Natural killer cell (primary cell): ENCODE results near the gene TMEM119. TPM values are rescaled to one million over a fixed set of nuclear protein-coding genes. Genes with fewer than 3 reads are reported as not detected.

Experiments used
- ATAC-seq, 3 donors: fragments of 150-1000 bp in 2 of 3; fragments of 200-7000 bp in 1 of 3; cut with Tn5 transposase; 1 replicate in 1 of 3; 2 replicates in 2 of 3; pipeline ENCODE4 v1.10.0; 2021; ENCODE audit warnings: mild to moderate bottlenecking in 2 of 3, moderate library complexity in 2 of 3
- DNase-seq, 2 donors: peaks; one replicate each; pipeline versions ENCODE4 v3.0.0 to v3.0.0-alpha.2; 2013 to 2021; ENCODE audit warnings: mixed read lengths in 1 of 2
- H3K27ac ChIP-seq: one replicate; pipeline ENCODE4 v1.5.1; 2013; ENCODE audit warnings: mild to moderate bottlenecking, low read length
- H3K27me3 ChIP-seq: one replicate; pipeline ENCODE4 v1.6.1; 2013; ENCODE audit warnings: low read length; ENCODE audit not compliant: control insufficient read depth, insufficient read depth
- H3K36me3 ChIP-seq: one replicate; pipeline ENCODE4 v1.6.1; 2013; ENCODE audit warnings: low read length; ENCODE audit not compliant: control insufficient read depth, insufficient read depth
- H3K4me1 ChIP-seq: one replicate; pipeline ENCODE4 v1.6.1; 2013; ENCODE audit warnings: low read length; ENCODE audit not compliant: control insufficient read depth, insufficient read depth
- H3K4me3 ChIP-seq: one replicate; pipeline ENCODE4 v1.5.1; 2013; ENCODE audit warnings: low read length
- H3K9me3 ChIP-seq: one replicate; pipeline ENCODE4 v1.6.1; 2013; ENCODE audit warnings: low read length; ENCODE audit not compliant: control insufficient read depth, insufficient read depth
- H3K27ac Mint-ChIP-seq, 2 donors: one replicate each; pipeline ENCODE4 v1.8.0; 2022; ENCODE audit warnings: mild to moderate bottlenecking in 2 of 2, mixed read lengths in 2 of 2, moderate library complexity in 1 of 2
- H3K27me3 Mint-ChIP-seq, 2 donors: one replicate each; pipeline ENCODE4 v1.8.0; 2022; ENCODE audit warnings: low read depth in 2 of 2, mixed read lengths in 2 of 2
- H3K36me3 Mint-ChIP-seq: one replicate; pipeline ENCODE4 v1.8.0; 2022; ENCODE audit warnings: mixed read lengths
- H3K4me1 Mint-ChIP-seq, 2 donors: one replicate each; pipeline ENCODE4 v1.8.0; 2022; ENCODE audit warnings: mixed read lengths in 2 of 2
- H3K4me3 Mint-ChIP-seq: one replicate; pipeline ENCODE4 v1.8.0; 2022; ENCODE audit warnings: mild to moderate bottlenecking, moderate library complexity, mixed read lengths
- H3K9me3 Mint-ChIP-seq, 2 donors: one replicate each; pipeline ENCODE4 v1.8.0; 2022; ENCODE audit warnings: mixed read lengths in 2 of 2
- WGBS: methylation state at CpG from one replicate; pipeline ENCODE4 v1.1.7; 2013; ENCODE audit warnings: missing lambda C conversion rate; ENCODE audit not compliant: insufficient coverage; 5-methylcytosine and 5-hydroxymethylcytosine counted together
- intact Hi-C: fragments of 100-400 bp; cut with micrococcal nuclease; formaldehyde crosslinking; loops from one replicate; pipeline ENCODE4 v1.14.2; 2022
- total RNA-seq, 4 donors: library from RNA; stranded (reverse); fragments of 120-200 nt in 1 of 4; gene quantifications; one replicate each; pipeline versions ENCODE4 v1.2.3 to v1.2.4, GENCODE V29; 2013 to 2022
- TF ChIP-seq, protein P1 (sequence below): fragments of 200-600 bp; IDR thresholded peaks from one replicate; pipeline ENCODE4 v1.8.0; 2022; ENCODE audit warnings: antibody characterized with exemption

TMEM119 gene
- total RNA-seq, 3 donors from 2014 or later (not counting 1 experiment from before 2014, with no cell fraction given): 0.70 to 3.4 (median 0.71) TPM

DNA sequence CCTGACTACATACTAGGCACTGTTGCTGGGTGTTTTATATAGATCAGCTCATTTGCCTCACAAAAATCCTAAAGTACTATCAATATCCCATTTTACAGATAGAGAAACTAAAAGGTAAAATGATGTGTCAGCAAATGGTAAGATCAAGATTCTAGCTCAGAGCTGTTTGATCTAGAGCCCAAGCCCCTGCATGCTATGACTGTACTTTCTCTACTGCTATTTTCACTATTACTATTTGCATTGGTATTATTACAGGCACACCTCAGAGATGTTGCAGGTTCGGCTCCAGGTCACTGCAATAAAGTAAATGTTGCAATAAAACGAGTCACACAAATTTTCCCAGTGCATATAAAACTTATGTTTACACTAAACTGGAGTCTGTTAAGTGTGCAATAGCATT is 24.6 kb downstream of the TMEM119 start:
- Mint-ChIP-seq H3K27ac (no peak overlapping the region), H3K27me3 (peaks cover 0 to 15% of the 10 kb centered on the region in 2 donors), H3K4me3 (no peak overlapping the region), H3K4me1 (peaks cover 0 to 3% of the 10 kb centered on the region in 2 donors), H3K9me3 (peaks cover 0 to 2% of the 10 kb centered on the region in 2 donors), H3K36me3 (peaks cover 11% of the 10 kb centered on the region)
- DNase-seq (no peak), ATAC-seq (no peak)
- Histone ChIP-seq H3K27me3 (no peaks in the 10 kb centered on the region), H3K36me3 (peaks cover 12% of the 10 kb centered on the region), H3K27ac (no peak overlapping the region), H3K4me1 (peaks cover 4% of the 10 kb centered on the region), H3K9me3 (no peaks in the 10 kb centered on the region), H3K4me3 (no peak overlapping the region)
- WGBS: no CpG with 5 or more reads among the region's 2 CpGs
- TF ChIP-seq, protein P1, sequence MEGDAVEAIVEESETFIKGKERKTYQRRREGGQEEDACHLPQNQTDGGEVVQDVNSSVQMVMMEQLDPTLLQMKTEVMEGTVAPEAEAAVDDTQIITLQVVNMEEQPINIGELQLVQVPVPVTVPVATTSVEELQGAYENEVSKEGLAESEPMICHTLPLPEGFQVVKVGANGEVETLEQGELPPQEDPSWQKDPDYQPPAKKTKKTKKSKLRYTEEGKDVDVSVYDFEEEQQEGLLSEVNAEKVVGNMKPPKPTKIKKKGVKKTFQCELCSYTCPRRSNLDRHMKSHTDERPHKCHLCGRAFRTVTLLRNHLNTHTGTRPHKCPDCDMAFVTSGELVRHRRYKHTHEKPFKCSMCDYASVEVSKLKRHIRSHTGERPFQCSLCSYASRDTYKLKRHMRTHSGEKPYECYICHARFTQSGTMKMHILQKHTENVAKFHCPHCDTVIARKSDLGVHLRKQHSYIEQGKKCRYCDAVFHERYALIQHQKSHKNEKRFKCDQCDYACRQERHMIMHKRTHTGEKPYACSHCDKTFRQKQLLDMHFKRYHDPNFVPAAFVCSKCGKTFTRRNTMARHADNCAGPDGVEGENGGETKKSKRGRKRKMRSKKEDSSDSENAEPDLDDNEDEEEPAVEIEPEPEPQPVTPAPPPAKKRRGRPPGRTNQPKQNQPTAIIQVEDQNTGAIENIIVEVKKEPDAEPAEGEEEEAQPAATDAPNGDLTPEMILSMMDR: no peak
- intact Hi-C loops: no loop called here

DNA sequence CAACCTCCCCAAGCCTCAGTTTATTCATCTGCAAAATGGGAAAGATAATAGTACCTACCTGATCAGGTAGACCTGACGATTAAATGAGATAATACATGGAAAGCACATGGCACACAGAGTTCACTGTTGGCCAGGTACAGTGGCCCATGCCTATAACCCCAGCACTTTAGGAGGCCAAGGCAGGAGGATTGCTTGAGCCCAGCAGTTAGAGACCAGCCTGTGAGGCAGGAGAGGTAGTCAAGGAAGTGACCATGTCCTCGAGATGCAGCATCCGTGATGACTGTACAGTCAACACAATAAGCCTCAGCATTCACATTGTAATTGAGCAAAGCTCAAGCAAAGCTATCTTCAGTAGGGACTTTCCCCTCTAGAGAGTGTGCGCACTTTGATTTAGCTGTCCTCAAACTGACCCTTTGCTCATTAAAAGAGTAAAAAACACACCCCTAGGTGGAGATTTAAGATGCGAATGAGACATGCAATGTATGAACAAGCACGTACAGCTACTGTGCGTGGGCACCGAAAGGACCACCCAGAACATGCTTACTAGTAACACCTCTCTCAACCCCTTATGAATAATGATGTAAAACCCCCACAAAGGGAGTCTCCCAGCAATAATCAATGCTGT is 25.6 kb downstream of the TMEM119 start:
- Histone ChIP-seq H3K36me3 (peaks cover 22% of the 10 kb centered on the region), H3K4me1 (peaks cover 4% of the 10 kb centered on the region), H3K4me3 (no peak overlapping the region), H3K27me3 (no peaks in the 10 kb centered on the region), H3K27ac (no peak overlapping the region), H3K9me3 (no peaks in the 10 kb centered on the region)
- Mint-ChIP-seq H3K9me3 (no peaks in the 10 kb centered on the region), H3K36me3 (peaks cover 22% of the 10 kb centered on the region), H3K4me3 (no peak overlapping the region), H3K27ac (no peak overlapping the region), H3K4me1 (no peaks in the 10 kb centered on the region), H3K27me3 (peaks cover 0 to 15% of the 10 kb centered on the region in 2 donors)
- TF ChIP-seq, protein P1: no peak
- 75% methylated on average over 8 of the region's 8 CpGs for WGBS
- ATAC-seq (peak in 1 of 3 donors; percentile 18), DNase-seq (peak in 1 of 2 donors; percentile 23)
- intact Hi-C loops: no loop called here

DNA sequence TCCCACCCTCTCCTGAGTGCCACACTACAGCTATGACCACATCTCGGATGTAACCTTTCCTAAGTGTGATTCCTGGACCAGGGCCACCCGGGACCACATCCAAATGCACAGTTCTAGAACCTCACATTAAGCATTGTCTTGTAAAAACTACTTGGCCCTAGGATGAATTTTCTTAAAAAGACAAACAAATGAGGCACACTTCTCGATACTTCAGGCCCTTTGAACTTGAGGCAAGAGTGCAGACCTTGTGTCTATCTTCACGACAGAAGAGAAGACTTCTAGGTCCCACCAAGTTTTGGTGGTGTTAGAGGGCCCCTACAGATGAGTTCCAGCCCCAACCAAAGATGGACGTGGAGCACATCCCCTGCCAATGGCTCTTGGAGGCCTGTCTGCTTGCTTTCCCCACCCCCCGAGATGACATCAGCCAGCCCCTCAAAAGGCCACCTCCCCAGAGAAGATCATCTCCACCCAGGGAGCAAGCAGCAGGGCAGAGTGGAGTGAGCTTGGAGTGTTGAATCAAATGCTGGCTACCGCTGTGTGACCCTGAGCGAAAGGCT is 26.2 kb downstream of the TMEM119 start:
- Mint-ChIP-seq H3K4me3 (no peak overlapping the region), H3K36me3 (peaks cover 25% of the 10 kb centered on the region), H3K27ac (no peak overlapping the region), H3K4me1 (no peaks in the 10 kb centered on the region), H3K9me3 (no peaks in the 10 kb centered on the region), H3K27me3 (peaks cover 0 to 12% of the 10 kb centered on the region in 2 donors)
- peaks cover 4% of the 10 kb centered on the region for H3K4me1 ChIP-seq
- no peak overlapping the region for H3K4me3 ChIP-seq
- H3K27ac ChIP-seq: no peak overlapping the region
- TF ChIP-seq, protein P1: no peak
- intact Hi-C loops: no loop called here
- no peaks in the 10 kb centered on the region for H3K27me3 ChIP-seq
- peaks cover 28% of the 10 kb centered on the region for H3K36me3 ChIP-seq
- WGBS: 94% methylated on average over 7 of the region's 8 CpGs
- no peak for ATAC-seq
- H3K9me3 ChIP-seq: no peaks in the 10 kb centered on the region
- no peak for DNase-seq
